ENCODE data around the gene CHN1.

Gene CHN1

GRCh38 chr2:174787487-174788205 is 217.5 kb downstream of the CHN1 start:
- H3K4me1 Mint-ChIP-seq, result peaks cover 22% of the 10 kb centered on the region
- no peaks in the 10 kb centered on the region for H3K36me3 Mint-ChIP-seq (ENCODE audit: low read depth)
- TF ChIP-seq, protein P1, sequence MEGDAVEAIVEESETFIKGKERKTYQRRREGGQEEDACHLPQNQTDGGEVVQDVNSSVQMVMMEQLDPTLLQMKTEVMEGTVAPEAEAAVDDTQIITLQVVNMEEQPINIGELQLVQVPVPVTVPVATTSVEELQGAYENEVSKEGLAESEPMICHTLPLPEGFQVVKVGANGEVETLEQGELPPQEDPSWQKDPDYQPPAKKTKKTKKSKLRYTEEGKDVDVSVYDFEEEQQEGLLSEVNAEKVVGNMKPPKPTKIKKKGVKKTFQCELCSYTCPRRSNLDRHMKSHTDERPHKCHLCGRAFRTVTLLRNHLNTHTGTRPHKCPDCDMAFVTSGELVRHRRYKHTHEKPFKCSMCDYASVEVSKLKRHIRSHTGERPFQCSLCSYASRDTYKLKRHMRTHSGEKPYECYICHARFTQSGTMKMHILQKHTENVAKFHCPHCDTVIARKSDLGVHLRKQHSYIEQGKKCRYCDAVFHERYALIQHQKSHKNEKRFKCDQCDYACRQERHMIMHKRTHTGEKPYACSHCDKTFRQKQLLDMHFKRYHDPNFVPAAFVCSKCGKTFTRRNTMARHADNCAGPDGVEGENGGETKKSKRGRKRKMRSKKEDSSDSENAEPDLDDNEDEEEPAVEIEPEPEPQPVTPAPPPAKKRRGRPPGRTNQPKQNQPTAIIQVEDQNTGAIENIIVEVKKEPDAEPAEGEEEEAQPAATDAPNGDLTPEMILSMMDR (IDR thresholded peaks at IDR 0.05; ENCODE audit: unreplicated experiment in 3 of 3), result no peak
- H3K4me3 Mint-ChIP-seq, result no peak overlapping the region
- peak overlapping the region in 2 of 3 experiments; percentile 55 to 57 for H3K27ac Mint-ChIP-seq
- H3K27me3 Mint-ChIP-seq (ENCODE audit: low read depth), result no peaks in the 10 kb centered on the region
- no peaks in the 10 kb centered on the region for H3K9me3 Mint-ChIP-seq

DNA sequence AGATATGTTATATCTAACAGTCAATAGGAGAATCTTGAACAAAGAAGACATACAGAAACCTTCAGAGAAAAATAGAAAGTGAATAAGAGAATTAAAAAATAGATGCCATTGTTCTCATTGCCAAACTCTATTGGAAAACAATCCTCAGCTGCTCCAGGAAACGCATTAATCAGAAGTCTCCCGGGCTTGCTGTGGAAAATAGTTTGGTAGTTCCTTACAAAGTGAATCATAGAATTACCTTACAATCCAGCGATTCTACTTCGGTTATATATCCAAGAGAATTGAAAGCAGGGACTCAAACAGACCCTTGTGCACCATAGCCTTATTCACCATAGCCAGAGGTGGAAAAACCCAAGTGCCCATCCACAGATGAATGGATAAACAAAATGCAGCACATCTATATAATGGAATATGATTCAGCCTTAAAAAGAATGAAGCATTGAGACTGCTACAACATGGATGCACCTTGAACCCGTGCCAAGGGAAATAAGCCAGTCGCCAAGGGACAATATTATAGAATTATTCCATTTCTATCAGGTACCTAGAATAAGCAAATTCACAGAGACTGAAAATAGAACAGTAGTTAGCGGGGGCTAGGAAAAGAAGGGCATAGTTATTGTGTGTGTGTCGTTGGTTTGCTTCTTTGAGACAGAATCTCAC is 219.0 kb downstream of the CHN1 start:
- Mint-ChIP-seq H3K4me3 (no peak overlapping the region), H3K27me3 (ENCODE audit: low read depth) (no peaks in the 10 kb centered on the region), H3K36me3 (ENCODE audit: low read depth) (no peaks in the 10 kb centered on the region), H3K4me1 (peaks cover 22% of the 10 kb centered on the region), H3K27ac (peak overlapping the region in 1 of 3 experiments; percentile 32), H3K9me3 (no peaks in the 10 kb centered on the region)
- TF ChIP-seq, protein P1 (IDR thresholded peaks at IDR 0.05; ENCODE audit: unreplicated experiment in 3 of 3), result no peak

DNA sequence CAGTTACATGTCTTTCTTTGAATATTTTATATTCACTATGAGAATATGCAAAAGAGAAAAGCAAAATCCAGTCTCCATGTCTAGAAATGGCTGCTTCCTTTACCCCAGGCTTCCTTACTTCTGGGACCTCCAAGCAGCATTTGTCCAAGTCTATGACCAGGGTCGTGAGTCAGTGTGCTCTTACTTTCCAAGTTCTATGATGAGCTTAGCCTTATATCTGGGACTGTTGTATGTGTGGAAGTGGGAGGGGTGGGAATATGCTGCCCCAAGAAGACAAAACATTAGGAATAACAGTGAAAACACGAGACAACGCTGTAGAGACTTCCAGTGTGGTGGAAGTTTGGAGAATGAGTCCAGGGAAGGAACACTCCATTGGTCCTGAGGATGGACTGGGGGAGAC is 219.7 kb downstream of the CHN1 start:
- no peaks in the 10 kb centered on the region for H3K9me3 Mint-ChIP-seq
- peak overlapping the region in 1 of 3 experiments; percentile 32 for H3K27ac Mint-ChIP-seq
- H3K36me3 Mint-ChIP-seq (ENCODE audit: low read depth), result no peaks in the 10 kb centered on the region
- peaks cover 22% of the 10 kb centered on the region for H3K4me1 Mint-ChIP-seq
- no peak overlapping the region for H3K4me3 Mint-ChIP-seq
- H3K27me3 Mint-ChIP-seq (ENCODE audit: low read depth), result no peaks in the 10 kb centered on the region
- TF ChIP-seq, protein P1 (IDR thresholded peaks at IDR 0.05; ENCODE audit: unreplicated experiment in 3 of 3), result no peak

DNA sequence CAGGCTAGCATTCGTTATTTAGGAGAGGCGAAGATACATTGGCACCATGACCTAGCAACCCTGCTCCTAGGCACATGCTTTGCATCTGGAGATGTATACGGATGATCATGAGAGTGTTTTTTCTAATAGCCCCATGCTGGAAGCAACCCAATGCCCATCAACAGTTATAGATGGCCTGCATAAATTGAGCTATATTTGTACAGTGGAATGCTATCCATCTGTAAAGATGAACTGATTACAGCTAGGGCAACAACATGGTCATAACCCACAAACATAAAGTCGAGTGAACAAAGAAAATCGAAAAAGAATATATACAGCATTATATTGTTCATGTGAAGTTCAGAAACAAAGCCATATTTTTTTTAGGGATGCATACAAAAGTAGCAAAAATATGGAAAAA is 220.3 kb downstream of the CHN1 start:
- Mint-ChIP-seq H3K9me3 (no peaks in the 10 kb centered on the region), H3K27me3 (ENCODE audit: low read depth) (no peaks in the 10 kb centered on the region), H3K27ac (no peak overlapping the region), H3K4me3 (no peak overlapping the region), H3K4me1 (peaks cover 22% of the 10 kb centered on the region), H3K36me3 (ENCODE audit: low read depth) (no peaks in the 10 kb centered on the region)
- TF ChIP-seq, protein P1 (IDR thresholded peaks at IDR 0.05; ENCODE audit: unreplicated experiment in 3 of 3), result no peak

DNA sequence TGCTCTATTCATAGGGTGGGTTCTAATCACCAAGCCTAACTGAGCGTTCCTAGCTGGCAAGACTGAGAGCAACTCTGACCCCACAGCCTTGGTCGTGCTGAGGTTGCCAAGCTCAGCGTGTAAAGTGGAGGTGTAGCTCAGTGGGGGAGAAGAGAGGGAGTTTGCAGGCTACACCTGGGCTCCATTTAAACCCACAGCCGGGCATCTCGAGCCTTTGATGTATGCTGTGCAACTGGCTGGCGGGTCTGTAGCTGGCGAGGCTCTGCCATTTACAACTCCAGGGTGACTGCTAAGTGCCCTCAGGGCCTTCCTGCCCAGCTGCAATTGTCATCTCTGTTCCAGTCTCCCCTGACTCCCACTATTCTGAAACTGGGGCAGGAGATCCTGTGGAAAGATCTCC is 220.9 kb downstream of the CHN1 start:
- TF ChIP-seq, protein P1 (IDR thresholded peaks at IDR 0.05; ENCODE audit: unreplicated experiment in 3 of 3), result no peak
- Mint-ChIP-seq H3K9me3 (no peaks in the 10 kb centered on the region), H3K36me3 (ENCODE audit: low read depth) (no peaks in the 10 kb centered on the region), H3K4me1 (peaks cover 22% of the 10 kb centered on the region), H3K27ac (no peak overlapping the region), H3K4me3 (no peak overlapping the region), H3K27me3 (ENCODE audit: low read depth) (no peaks in the 10 kb centered on the region)
